AG04450 (cell line): ENCODE measurements around the gene SLC11A1. TPM values are rescaled to one million over a fixed set of nuclear protein-coding genes. Genes with fewer than 3 reads are reported as not detected.

Experiments used
- CTCF ChIA-PET: fragments of 300-600, 350-600 bp; formaldehyde crosslinking; extraction: SDS; loops from one replicate; lab custom pipeline; 2022; ENCODE audit warnings: antibody characterized with exemption, inconsistent platforms; lab: Charles Lee
- POLR2A ChIA-PET: fragments of 350-600 bp; formaldehyde crosslinking; extraction: SDS; loops from one replicate; lab custom pipeline; 2021; ENCODE audit warnings: antibody characterized with exemption, inconsistent platforms; lab: Yijun Ruan, JAX
- DNase-seq: peaks from one replicate; pipeline ENCODE4 v3.0.0-alpha.2; 2011; ENCODE audit warnings: low read depth, low spot score
- H3K27ac ChIP-seq: one replicate; pipeline ENCODE4 v1.5.1; 2012; ENCODE audit warnings: low read depth, low read length, control low read depth
- H3K27me3 ChIP-seq: one replicate; pipeline ENCODE4 v1.6.0; 2012; ENCODE audit warnings: low read length; ENCODE audit not compliant: control insufficient read depth, insufficient read depth
- H3K4me3 ChIP-seq: 2 replicates; pipeline ENCODE4 v1.5.1; 2011; ENCODE audit warnings: mild to moderate bottlenecking, low read depth, low read length, control low read depth
- H3K9me3 ChIP-seq: 2 replicates; pipeline ENCODE4 v1.5.1; 2012; ENCODE audit warnings: low read length; ENCODE audit not compliant: control insufficient read depth, insufficient read depth
- CTCF ChIP-seq: IDR thresholded peaks from 2 replicates; pipeline ENCODE4 v1.5.1; 2011; ENCODE audit warnings: low read depth, low read length, control low read depth, inconsistent platforms
- polyA plus RNA-seq: library from polyadenylated mRNA; depleted of rRNA; stranded (reverse); fragments of >200 nt; gene quantifications from 2 replicates; pipeline ENCODE4 v1.2.3, GENCODE V29; 2011

The SLC11A1 gene
- polyA plus RNA-seq, 1 experiment, result not detected

GRCh38 chr2:218430721-218431120 is 48.6 kb downstream of the SLC11A1 start:
- H3K27ac ChIP-seq, result no peak overlapping the region
- H3K27me3 ChIP-seq, result peaks cover 16% of the 10 kb centered on the region
- no peak for TF ChIP-seq CTCF
- CTCF ChIA-PET, result interaction anchor here (1.0 kb wide), 1 partner anchor 35 kb away, joined by 3 read pairs; no protein-coding TSS in a partner anchor
- no peak for DNase-seq
- no peaks in the 10 kb centered on the region for H3K9me3 ChIP-seq
- POLR2A ChIA-PET, result no interaction called here
- H3K4me3 ChIP-seq, result no peak overlapping the region

GRCh38 chr2:218431878-218432277 is 49.8 kb downstream of the SLC11A1 start:
- no peak for DNase-seq
- POLR2A ChIA-PET, result interaction anchor here (0.6 kb wide), 1 partner anchor 24 kb away, joined by 6 read pairs; no protein-coding TSS in a partner anchor
- CTCF ChIA-PET, result no interaction called here
- Histone ChIP-seq H3K27ac (no peak overlapping the region), H3K9me3 (no peaks in the 10 kb centered on the region), H3K4me3 (no peak overlapping the region), H3K27me3 (peaks cover 16% of the 10 kb centered on the region)
- TF ChIP-seq CTCF, result no peak

GRCh38 chr2:218432676-218433365 is 50.7 kb downstream of the SLC11A1 start:
- no peaks in the 10 kb centered on the region for H3K9me3 ChIP-seq
- H3K27ac ChIP-seq, result no peak overlapping the region
- H3K27me3 ChIP-seq, result peaks cover 16% of the 10 kb centered on the region
- no peak for TF ChIP-seq CTCF
- no peak for DNase-seq
- H3K4me3 ChIP-seq, result no peak overlapping the region
- ChIA-PET CTCF (no interaction called here), POLR2A (no interaction called here)

GRCh38 chr2:218434456-218434855 is 52.4 kb downstream of the SLC11A1 start:
- no peak overlapping the region for H3K4me3 ChIP-seq
- ChIA-PET CTCF (no interaction called here), POLR2A (no interaction called here)
- H3K9me3 ChIP-seq, result no peaks in the 10 kb centered on the region
- DNase-seq, result no peak
- H3K27me3 ChIP-seq, result peaks cover 14% of the 10 kb centered on the region
- no peak for TF ChIP-seq CTCF
- H3K27ac ChIP-seq, result no peak overlapping the region

GRCh38 chr2:218435003-218435982 is 53.2 kb downstream of the SLC11A1 start:
- Histone ChIP-seq H3K27ac (no peak overlapping the region), H3K9me3 (no peaks in the 10 kb centered on the region), H3K27me3 (peaks cover 12% of the 10 kb centered on the region), H3K4me3 (no peak overlapping the region)
- no peak for TF ChIP-seq CTCF
- ChIA-PET CTCF (no interaction called here), POLR2A (no interaction called here)
- no peak for DNase-seq
